Neutrophil (primary cell): ENCODE data around the gene MAPT.
"Not testable (repeated sequence)": the region's sequence is repeated elsewhere in the genome, so short reads cannot be mapped to it uniquely, and the experiment has no call there.

Experiments
- H3K27ac ChIP-seq: fragments of 200-600 bp; sonication (generic); 2 replicates; pipeline ENCODE4 v1.5.1; 2016; ENCODE audit warnings: mild to moderate bottlenecking, moderate library complexity
- H3K27me3 ChIP-seq: fragments of 200-600 bp; sonication (generic); 2 replicates; pipeline ENCODE4 v1.6.0; 2016; ENCODE audit warnings: mild to moderate bottlenecking
- H3K36me3 ChIP-seq: fragments of 200-600 bp; sonication (generic); 2 replicates; pipeline ENCODE4 v1.5.1; 2017
- H3K4me1 ChIP-seq, 2 experiments: fragments of 200-600 bp in 1 of 2; sonication (generic) in 1 of 2; 1 replicate in 1 of 2; 2 replicates in 1 of 2; pipeline versions ENCODE4 v1.5.1 to v1.6.1; 2013 to 2016; ENCODE audit warnings: low read depth in 1 of 2, low read length in 1 of 2, mild to moderate bottlenecking in 1 of 2, moderate library complexity in 1 of 2; ENCODE audit not compliant: control insufficient read depth in 1 of 2, insufficient read depth in 1 of 2
- H3K4me3 ChIP-seq, 2 experiments: fragments of 200-600 bp in 1 of 2; sonication (generic) in 1 of 2; 1 replicate in 1 of 2; 2 replicates in 1 of 2; pipeline ENCODE4 v1.5.1; 2013 to 2016; ENCODE audit warnings: low read depth in 1 of 2, low read length in 1 of 2, mild to moderate bottlenecking in 1 of 2, moderate library complexity in 1 of 2
- H3K9me3 ChIP-seq: fragments of 200-600 bp; sonication (generic); 2 replicates; pipeline ENCODE4 v1.5.1; 2016
- CTCF ChIP-seq: fragments of 200-600 bp; sonication (generic); IDR thresholded peaks from 2 replicates; pipeline ENCODE4 v1.5.1; 2016; ENCODE audit warnings: antibody characterized with exemption

Gene MAPT

GRCh38 chr17:46012506-46013079 is 118.2 kb downstream of the MAPT start:
- Histone ChIP-seq H3K4me1 (no peaks in the 10 kb centered on the region), H3K27ac (no peak overlapping the region), H3K27me3 (no peaks in the 10 kb centered on the region), H3K4me3 (no peak overlapping the region), H3K9me3 (no peaks in the 10 kb centered on the region), H3K36me3 (no peaks in the 10 kb centered on the region)
- TF ChIP-seq CTCF = no peak

DNA sequence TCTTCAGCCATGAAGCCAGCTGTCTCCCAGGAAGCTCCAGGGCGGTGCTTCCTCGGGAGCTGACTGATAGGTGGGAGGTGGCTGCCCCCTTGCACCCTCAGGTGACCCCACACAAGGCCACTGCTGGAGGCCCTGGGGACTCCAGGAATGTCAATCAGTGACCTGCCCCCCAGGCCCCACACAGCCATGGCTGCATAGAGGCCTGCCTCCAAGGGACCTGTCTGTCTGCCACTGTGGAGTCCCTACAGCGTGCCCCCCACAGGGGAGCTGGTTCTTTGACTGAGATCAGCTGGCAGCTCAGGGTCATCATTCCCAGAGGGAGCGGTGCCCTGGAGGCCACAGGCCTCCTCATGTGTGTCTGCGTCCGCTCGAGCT is 118.8 kb downstream of the MAPT start:
- H3K27me3 ChIP-seq = no peaks in the 10 kb centered on the region
- no peak overlapping the region for H3K4me3 ChIP-seq
- H3K4me1 ChIP-seq = no peaks in the 10 kb centered on the region
- no peak overlapping the region for H3K27ac ChIP-seq
- no peak for TF ChIP-seq CTCF
- no peaks in the 10 kb centered on the region for H3K36me3 ChIP-seq
- H3K9me3 ChIP-seq = no peaks in the 10 kb centered on the region

- TF ChIP-seq CTCF = no peak
- H3K4me3 ChIP-seq = no peak overlapping the region
- no peaks in the 10 kb centered on the region for H3K9me3 ChIP-seq
- no peaks in the 10 kb centered on the region for H3K36me3 ChIP-seq
- H3K27me3 ChIP-seq = no peaks in the 10 kb centered on the region
- no peaks in the 10 kb centered on the region for H3K4me1 ChIP-seq
- H3K27ac ChIP-seq = no peak overlapping the region
Observed at GRCh38 chr17:46013502-46014165, 119.3 kb downstream of the MAPT start.

GRCh38 chr17:46019408-46019925 is 125.1 kb downstream of the MAPT start:
- H3K4me3 ChIP-seq, H3K4me1 ChIP-seq, H3K27ac ChIP-seq, H3K9me3 ChIP-seq, H3K27me3 ChIP-seq, H3K36me3 ChIP-seq: not testable (repeated sequence)

DNA sequence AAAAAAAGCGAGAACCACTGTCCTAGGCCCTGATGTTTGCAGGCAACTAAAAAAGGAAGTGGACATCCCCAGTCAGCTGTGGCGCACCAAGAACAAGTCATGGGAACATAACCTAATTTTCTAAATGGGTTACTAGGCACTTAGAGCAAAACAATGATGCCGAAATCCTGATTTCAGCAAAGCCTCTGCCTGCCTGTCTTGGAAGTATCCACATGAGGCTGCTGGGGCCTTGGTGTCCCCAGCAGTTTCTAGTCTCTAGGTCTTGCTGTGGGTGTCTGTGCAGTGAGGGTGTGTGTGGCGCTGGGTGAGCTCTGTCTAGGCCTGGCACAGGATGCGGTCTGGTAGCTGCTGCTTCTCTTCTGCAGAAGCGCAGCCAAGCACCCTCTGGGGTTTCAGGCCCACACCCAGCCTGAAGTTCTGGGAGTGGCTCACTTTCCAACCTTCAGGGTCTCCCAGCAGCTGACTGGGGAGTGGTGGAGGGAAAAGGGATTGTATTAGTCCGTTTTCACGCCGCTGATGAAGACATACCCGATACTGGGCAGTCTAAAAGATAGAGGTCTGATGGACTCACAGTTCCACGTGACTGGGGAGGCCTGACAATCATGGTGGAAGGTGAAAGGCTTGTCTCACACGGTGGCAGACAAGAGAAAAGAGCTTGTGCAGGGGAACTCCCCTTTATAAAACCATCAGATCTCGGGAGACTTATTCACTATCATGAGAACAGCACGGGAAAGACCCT is 125.8 kb downstream of the MAPT start:
- peaks cover 0 to under 1% of the 10 kb centered on the region in 2 experiments for H3K4me1 ChIP-seq
- no peaks in the 10 kb centered on the region for H3K27me3 ChIP-seq
- no peak overlapping the region for H3K27ac ChIP-seq
- H3K36me3 ChIP-seq = no peaks in the 10 kb centered on the region
- H3K9me3 ChIP-seq = no peaks in the 10 kb centered on the region
- H3K4me3 ChIP-seq = no peak overlapping the region
- TF ChIP-seq CTCF = no peak

DNA sequence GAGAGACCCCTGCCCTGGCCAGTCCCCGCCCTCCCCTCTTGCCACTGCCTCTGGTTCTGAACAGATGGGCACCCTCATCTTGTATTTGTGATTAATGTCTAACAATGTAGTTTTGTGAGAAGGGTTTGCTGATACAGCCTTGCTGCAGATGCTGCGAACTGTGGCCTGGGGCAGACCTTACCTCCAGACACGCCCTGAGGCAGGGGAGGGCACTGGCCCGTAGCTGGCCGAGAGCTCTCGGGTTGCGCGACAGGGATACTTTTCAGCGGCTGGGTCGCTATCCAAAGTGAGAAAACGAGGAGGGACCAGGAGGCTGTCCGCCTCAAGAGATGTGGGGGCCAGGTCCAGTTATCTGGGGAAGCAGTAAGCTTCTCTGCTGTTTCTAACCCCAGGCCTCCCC is 126.6 kb downstream of the MAPT start:
- Histone ChIP-seq H3K27me3 (no peaks in the 10 kb centered on the region), H3K4me3 (no peak overlapping the region), H3K9me3 (no peaks in the 10 kb centered on the region), H3K27ac (no peak overlapping the region), H3K4me1 (peaks cover 4 to 8% of the 10 kb centered on the region in 2 experiments), H3K36me3 (no peaks in the 10 kb centered on the region)
- TF ChIP-seq CTCF = no peak

GRCh38 chr17:46023366-46023765 is 129.0 kb downstream of the MAPT start:
- H3K4me1 ChIP-seq = peaks cover 22 to 26% of the 10 kb centered on the region in 2 experiments
- not testable (repeated sequence) for H3K36me3 ChIP-seq, H3K9me3 ChIP-seq

More at GRCh38 chr17:46023366-46023765, 129.0 kb downstream of the MAPT start:
- H3K4me3 ChIP-seq, H3K27ac ChIP-seq, H3K27me3 ChIP-seq: not testable (repeated sequence)
